H9 (cell line): ENCODE data around the gene STK38L. TPM values are rescaled to one million over a fixed set of nuclear protein-coding genes. Genes with fewer than 3 reads are reported as not detected.

Source experiments
- DNase-seq: peaks from one replicate; pipeline ENCODE4 v3.0.0-alpha.2; 2017
- H2AFZ ChIP-seq: one replicate; pipeline ENCODE4 v1.6.1; 2013; ENCODE audit warnings: mild to moderate bottlenecking, low read length, control low read depth, moderate library complexity
- H2AK5ac ChIP-seq: 2 replicates; pipeline ENCODE4 v1.6.1; 2013; ENCODE audit warnings: low read length, control low read depth, mixed read lengths; ENCODE audit not compliant: insufficient read length
- H2BK120ac ChIP-seq: one replicate; pipeline ENCODE4 v1.6.1; 2013; ENCODE audit warnings: low read depth, mild to moderate bottlenecking, low read length, control low read depth, inconsistent platforms; ENCODE audit not compliant: poor library complexity, severe bottlenecking
- H2BK12ac ChIP-seq: 2 replicates; pipeline ENCODE4 v1.6.1; 2013; ENCODE audit warnings: low read length, control low read depth, mixed read lengths, low read depth; ENCODE audit not compliant: insufficient read length
- H2BK15ac ChIP-seq: 2 replicates; pipeline ENCODE4 v1.6.1; 2013; ENCODE audit warnings: low read depth, low read length, control low read depth
- H2BK20ac ChIP-seq: one replicate; pipeline ENCODE4 v1.6.1; 2013; ENCODE audit warnings: low read depth, mild to moderate bottlenecking, low read length, control low read depth, inconsistent platforms; ENCODE audit not compliant: poor library complexity, severe bottlenecking
- H2BK5ac ChIP-seq: 2 replicates; pipeline ENCODE4 v1.6.1; 2013; ENCODE audit warnings: low read length, control low read depth, mixed read lengths; ENCODE audit not compliant: insufficient read length
- H3K14ac ChIP-seq: 2 replicates; pipeline ENCODE4 v1.6.1; 2013; ENCODE audit warnings: low read length, control low read depth; ENCODE audit not compliant: insufficient read depth
- H3K18ac ChIP-seq: 2 replicates; pipeline ENCODE4 v1.6.1; 2013; ENCODE audit warnings: low read depth, mild to moderate bottlenecking, mixed read lengths, low read length, control low read depth; ENCODE audit not compliant: insufficient read length
- H3K23ac ChIP-seq: 2 replicates; pipeline ENCODE4 v1.6.1; 2013; ENCODE audit warnings: low read length, control low read depth, mixed read lengths, low read depth; ENCODE audit not compliant: insufficient read length
- H3K23me2 ChIP-seq: 2 replicates; pipeline ENCODE4 v1.6.1; 2013; ENCODE audit warnings: low read depth, mild to moderate bottlenecking, mixed read lengths, low read length, control low read depth; ENCODE audit not compliant: insufficient read length, poor library complexity, severe bottlenecking
- H3K27ac ChIP-seq: 2 replicates; pipeline ENCODE4 v1.5.1; 2013; ENCODE audit warnings: low read length, control low read depth, mixed read lengths, low read depth; ENCODE audit not compliant: insufficient read length
- H3K27me3 ChIP-seq: 2 replicates; pipeline ENCODE4 v1.6.1; 2013; ENCODE audit warnings: low read length, control low read depth, inconsistent platforms; ENCODE audit not compliant: insufficient read depth
- H3K4ac ChIP-seq: 2 replicates; pipeline ENCODE4 v1.6.1; 2013; ENCODE audit warnings: low read depth, mild to moderate bottlenecking, control low read depth, inconsistent platforms, low read length, moderate library complexity
- H3K4me1 ChIP-seq: 2 replicates; pipeline ENCODE4 v1.6.1; 2013; ENCODE audit warnings: low read length, control low read depth, inconsistent platforms; ENCODE audit not compliant: insufficient read depth
- H3K4me2 ChIP-seq: 2 replicates; pipeline ENCODE4 v1.6.1; 2013; ENCODE audit warnings: low read length, control low read depth, mixed read lengths; ENCODE audit not compliant: insufficient read length, insufficient read depth
- H3K56ac ChIP-seq: 2 replicates; pipeline ENCODE4 v1.6.1; 2013; ENCODE audit warnings: low read depth, mild to moderate bottlenecking, mixed read lengths, low read length, control low read depth; ENCODE audit not compliant: insufficient read length
- H3K79me1 ChIP-seq: 2 replicates; pipeline ENCODE4 v1.6.1; 2013; ENCODE audit warnings: low read depth, mild to moderate bottlenecking, moderate library complexity, low read length, control low read depth, inconsistent platforms; ENCODE audit not compliant: insufficient read depth, poor library complexity, severe bottlenecking
- H3K79me2 ChIP-seq: 2 replicates; pipeline ENCODE4 v1.6.1; 2013; ENCODE audit warnings: low read length, control low read depth, inconsistent platforms; ENCODE audit not compliant: insufficient read depth
- H3K9ac ChIP-seq: 2 replicates; pipeline ENCODE4 v1.6.1; 2013; ENCODE audit warnings: low read length, control low read depth, mixed read lengths; ENCODE audit not compliant: insufficient read length; ENCODE audit errors: extremely low read depth
- H3K9me3 ChIP-seq: one replicate; pipeline ENCODE4 v1.6.1; 2013; ENCODE audit warnings: low read depth, low read length, inconsistent platforms; ENCODE audit not compliant: control insufficient read depth
- H3T11ph ChIP-seq: one replicate; pipeline ENCODE4 v1.6.1; 2013; ENCODE audit warnings: mild to moderate bottlenecking, low read length, control low read depth, inconsistent platforms
- H4K20me1 ChIP-seq: one replicate; pipeline ENCODE4 v1.6.1; 2013; ENCODE audit not compliant: control insufficient read depth, insufficient read length, insufficient read depth
- H4K5ac ChIP-seq: 2 replicates; pipeline ENCODE4 v1.6.1; 2013; ENCODE audit warnings: low read depth, mild to moderate bottlenecking, mixed read lengths, low read length, control low read depth; ENCODE audit not compliant: insufficient read length
- H4K8ac ChIP-seq: replicated peaks from 2 replicates; pipeline ENCODE4 v1.6.1; 2013; ENCODE audit warnings: low read length, control low read depth, mixed read lengths, low read depth; ENCODE audit not compliant: insufficient read length
- H4K91ac ChIP-seq: 2 replicates; pipeline ENCODE4 v1.6.1; 2013; ENCODE audit warnings: low read depth, mild to moderate bottlenecking, moderate library complexity, mixed read lengths, low read length, control low read depth; ENCODE audit not compliant: insufficient read length
- H3K27ac Mint-ChIP-seq, 3 experiments: 2 replicates in 2 of 3; 3 replicates in 1 of 3; pipeline ENCODE4 v1.8.0; 2020 to 2021; ENCODE audit warnings: mixed read lengths in 3 of 3, mild to moderate bottlenecking in 1 of 3, moderate library complexity in 1 of 3
- H3K27me3 Mint-ChIP-seq: 2 replicates; pipeline ENCODE4 v1.8.0; 2021; ENCODE audit warnings: low read depth, mild to moderate bottlenecking, moderate library complexity, mixed read lengths
- H3K36me3 Mint-ChIP-seq, 3 experiments: 2 replicates in 2 of 3; 3 replicates in 1 of 3; pipeline ENCODE4 v1.8.0; 2020 to 2021; ENCODE audit warnings: low read depth in 3 of 3, mixed read lengths in 3 of 3; ENCODE audit not compliant: insufficient read depth in 1 of 3
- H3K4me1 Mint-ChIP-seq, 2 experiments: 2 replicates each; pipeline ENCODE4 v1.8.0; 2020; ENCODE audit warnings: mixed read lengths in 2 of 2
- H3K4me3 Mint-ChIP-seq, 2 experiments: 2 replicates in 1 of 2; 3 replicates in 1 of 2; pipeline ENCODE4 v1.8.0; 2020 to 2021; ENCODE audit warnings: mild to moderate bottlenecking in 2 of 2, mixed read lengths in 2 of 2, moderate library complexity in 1 of 2
- H3K9me3 Mint-ChIP-seq, 2 experiments: 2 replicates in 1 of 2; 3 replicates in 1 of 2; pipeline ENCODE4 v1.8.0; 2020; ENCODE audit warnings: mild to moderate bottlenecking in 2 of 2, mixed read lengths in 2 of 2, moderate library complexity in 1 of 2
- CTCF ChIP-seq: fragments of 200-600 bp; sonication (generic); conservative IDR thresholded peaks from 3 replicates; pipeline ENCODE4 v1.8.0; 2021; ENCODE audit warnings: antibody characterized with exemption, mild to moderate bottlenecking
- WGBS: extraction: QIAGEN DNeasy Blood & Tissue Kit; methylation state at CpG from one replicate; pipeline ENCODE4 v1.1.7; 2013; ENCODE audit warnings: missing lambda C conversion rate, low lambda C conversion rate, mixed read lengths; ENCODE audit not compliant: insufficient read length; ENCODE audit errors: extremely low coverage; 5-methylcytosine and 5-hydroxymethylcytosine counted together
- total RNA-seq: library from RNA; stranded (reverse); gene quantifications from 2 replicates; pipeline ENCODE4 v1.2.1, GENCODE V29; 2021

The STK38L gene
- total RNA-seq, 1 experiment from 2014 or later, result 44.9 TPM

GRCh38 chr12:27221625-27222387, 22.3 kb upstream of the STK38L start:
- no peak overlapping the region for H3K56ac ChIP-seq
- H4K20me1 ChIP-seq, result no peaks in the 10 kb centered on the region
- no peak overlapping the region for H2BK20ac ChIP-seq
- no peak overlapping the region for H4K5ac ChIP-seq
- no peaks in the 10 kb centered on the region for H3K23me2 ChIP-seq
- H3K4me1 ChIP-seq, result no peaks in the 10 kb centered on the region
- H3K14ac ChIP-seq, result no peak overlapping the region
- Mint-ChIP-seq H3K4me3 (no peak overlapping the region), H3K27me3 (no peaks in the 10 kb centered on the region), H3K27ac (no peak overlapping the region), H3K36me3 (no peaks in the 10 kb centered on the region), H3K9me3 (no peaks in the 10 kb centered on the region), H3K4me1 (no peaks in the 10 kb centered on the region)
- H3K18ac ChIP-seq, result no peak overlapping the region
- no peak overlapping the region for H2BK120ac ChIP-seq
- DNase-seq, result no peak
- no peak overlapping the region for H2AK5ac ChIP-seq
- H2BK5ac ChIP-seq, result no peak overlapping the region
- H3K4ac ChIP-seq, result no peak overlapping the region
- H2AFZ ChIP-seq, result no peak overlapping the region
- H2BK12ac ChIP-seq, result no peak overlapping the region
- no peak overlapping the region for H3K9ac ChIP-seq
- no peak overlapping the region for H3K27ac ChIP-seq
- H3K79me1 ChIP-seq, result no peaks in the 10 kb centered on the region
- H4K91ac ChIP-seq, result no peak overlapping the region
- H4K8ac ChIP-seq, result no peak overlapping the region
- H3K79me2 ChIP-seq, result no peaks in the 10 kb centered on the region; the same call in 1 of the 2 replicates
- no peaks in the 10 kb centered on the region for H3K9me3 ChIP-seq
- no peaks in the 10 kb centered on the region for H3K27me3 ChIP-seq
- H3T11ph ChIP-seq, result no peak overlapping the region
- no CpG with 5 or more reads among the region's 7 CpGs for WGBS
- no peak overlapping the region for H3K23ac ChIP-seq
- no peak overlapping the region for H2BK15ac ChIP-seq
- H3K4me2 ChIP-seq, result no peak overlapping the region
- no peak for TF ChIP-seq CTCF
